ENCODE results near the gene KCTD2. TPM values are rescaled to one million over a fixed set of nuclear protein-coding genes. Genes with fewer than 3 reads are reported as not detected.

Gene KCTD2
- total and polyA plus RNA-seq, 2 experiments from 2014 or later, result 20.7 to 24.4 TPM

- no peaks in the 10 kb centered on the region for H3K27me3 ChIP-seq
- peaks cover 13% of the 10 kb centered on the region for H3K4me1 ChIP-seq (ENCODE audit: low read depth)
- no peak overlapping the region for H3K27ac ChIP-seq
- DNase-seq (ENCODE audit: low read depth in 1 of 2, low spot score in 1 of 2), result no peak
- TF ChIP-seq CTCF (IDR thresholded peaks at IDR 0.05; ENCODE audit: low read depth, low read length), result no peak
- H3K4me3 ChIP-seq, result no peak overlapping the region
- H3K36me3 ChIP-seq, result no peaks in the 10 kb centered on the region
- no peaks in the 10 kb centered on the region for H3K9me3 ChIP-seq (ENCODE audit: low read depth)
Measured at GRCh38 chr17:75086496-75087181, 39.6 kb downstream of the KCTD2 start.

GRCh38 chr17:75087182-75087557 lies 40.1 kb downstream of the KCTD2 start:
- no peak for DNase-seq (ENCODE audit: low read depth in 1 of 2, low spot score in 1 of 2)
- no peak for TF ChIP-seq CTCF (IDR thresholded peaks at IDR 0.05; ENCODE audit: low read depth, low read length)
- peak overlapping the region; percentile 58 for H3K27ac ChIP-seq

GRCh38 chr17:75087558-75088453 lies 40.8 kb downstream of the KCTD2 start, which contains the start of gene SLC16A5:
TSS of gene SLC16A5 (plus strand) at chr17:75087954. CDS start at chr17:75093637, 5,683 bp downstream.
- Histone ChIP-seq H3K4me3 (peak within 1 kb of the TSS; percentile 31), H3K36me3 (no peaks in the 10 kb centered on the region), H3K27me3 (no peaks in the 10 kb centered on the region), H3K27ac (peak within 1 kb of the TSS; percentile 58), H3K4me1 (ENCODE audit: low read depth) (peaks cover 13% of the 10 kb centered on the region), H3K9me3 (ENCODE audit: low read depth) (no peaks in the 10 kb centered on the region)
- no peak for TF ChIP-seq CTCF (IDR thresholded peaks at IDR 0.05; ENCODE audit: low read depth, low read length)
- DNase-seq (ENCODE audit: low read depth in 1 of 2, low spot score in 1 of 2), result peak; percentile 87 to 93

More at GRCh38 chr17:75087182-75087557, 40.1 kb downstream of the KCTD2 start:
- Histone ChIP-seq H3K4me1 (ENCODE audit: low read depth) (peaks cover 13% of the 10 kb centered on the region), H3K4me3 (peak overlapping the region; percentile 31), H3K9me3 (ENCODE audit: low read depth) (no peaks in the 10 kb centered on the region), H3K36me3 (no peaks in the 10 kb centered on the region), H3K27me3 (no peaks in the 10 kb centered on the region)

GRCh38 chr17:75088465-75089417 lies 41.7 kb downstream of the KCTD2 start:
- Histone ChIP-seq H3K9me3 (ENCODE audit: low read depth) (no peaks in the 10 kb centered on the region), H3K27me3 (no peaks in the 10 kb centered on the region), H3K4me3 (peak overlapping the region; percentile 31), H3K27ac (peak overlapping the region; percentile 58), H3K36me3 (no peaks in the 10 kb centered on the region), H3K4me1 (ENCODE audit: low read depth) (peaks cover 13% of the 10 kb centered on the region)
- no peak for TF ChIP-seq CTCF (IDR thresholded peaks at IDR 0.05; ENCODE audit: low read depth, low read length)
- no peak for DNase-seq (ENCODE audit: low read depth in 1 of 2, low spot score in 1 of 2)
